ENCODE measurements around the gene ADGRG6. TPM values are rescaled to one million over a fixed set of nuclear protein-coding genes. Genes with fewer than 3 reads are reported as not detected.

The ADGRG6 gene
- total RNA-seq, 1 donor from 2014 or later = 2.5 TPM

DNA sequence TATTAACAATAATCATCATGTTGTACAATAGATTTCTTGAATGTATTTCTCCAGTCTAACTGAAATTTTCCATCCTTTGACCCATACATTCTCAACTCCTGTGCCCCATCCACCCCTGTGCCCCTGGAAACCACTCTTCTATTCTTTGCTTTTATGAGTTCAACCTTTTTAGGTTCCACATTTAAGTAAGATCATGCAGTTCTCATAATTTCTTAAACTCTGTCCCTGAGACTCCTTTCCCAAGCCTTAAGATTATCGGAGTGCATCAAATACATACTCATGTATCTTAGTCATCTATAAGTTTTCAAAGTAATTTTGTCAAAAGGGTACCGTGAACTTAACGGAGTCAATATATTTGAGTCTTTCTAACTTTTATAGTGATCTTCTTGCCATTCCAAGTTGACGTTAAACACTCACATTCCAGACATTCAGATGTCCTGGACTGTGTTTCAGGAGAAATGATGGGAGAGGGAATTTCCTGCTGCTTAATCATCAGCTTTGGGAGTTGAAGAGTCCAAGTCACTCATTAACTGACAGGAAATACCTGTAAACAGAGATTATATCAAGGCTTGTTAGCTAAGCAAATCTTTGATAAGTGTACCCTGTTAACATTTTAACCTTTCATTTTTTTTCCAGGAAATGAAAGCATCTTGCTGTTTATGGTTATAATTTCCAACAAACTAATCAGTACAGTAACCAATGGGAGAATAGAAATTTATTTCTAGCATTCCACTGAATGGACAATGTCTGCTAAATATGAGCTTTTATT is 73.3 kb downstream of the ADGRG6 start:
- Mint-ChIP-seq H3K36me3 (ENCODE audit: low read depth) (no peaks in the 10 kb centered on the region), H3K9me3 (ENCODE audit: low read depth) (no peaks in the 10 kb centered on the region), H3K4me1 (ENCODE audit: low read depth) (peaks cover 51% of the 10 kb centered on the region), H3K4me3 (ENCODE audit: unreplicated experiment) (peak overlapping the region; percentile 19), H3K27me3 (ENCODE audit: low read depth) (no peaks in the 10 kb centered on the region), H3K27ac (ENCODE audit: unreplicated experiment) (peak overlapping the region; percentile 59)
- TF ChIP-seq, protein P1, sequence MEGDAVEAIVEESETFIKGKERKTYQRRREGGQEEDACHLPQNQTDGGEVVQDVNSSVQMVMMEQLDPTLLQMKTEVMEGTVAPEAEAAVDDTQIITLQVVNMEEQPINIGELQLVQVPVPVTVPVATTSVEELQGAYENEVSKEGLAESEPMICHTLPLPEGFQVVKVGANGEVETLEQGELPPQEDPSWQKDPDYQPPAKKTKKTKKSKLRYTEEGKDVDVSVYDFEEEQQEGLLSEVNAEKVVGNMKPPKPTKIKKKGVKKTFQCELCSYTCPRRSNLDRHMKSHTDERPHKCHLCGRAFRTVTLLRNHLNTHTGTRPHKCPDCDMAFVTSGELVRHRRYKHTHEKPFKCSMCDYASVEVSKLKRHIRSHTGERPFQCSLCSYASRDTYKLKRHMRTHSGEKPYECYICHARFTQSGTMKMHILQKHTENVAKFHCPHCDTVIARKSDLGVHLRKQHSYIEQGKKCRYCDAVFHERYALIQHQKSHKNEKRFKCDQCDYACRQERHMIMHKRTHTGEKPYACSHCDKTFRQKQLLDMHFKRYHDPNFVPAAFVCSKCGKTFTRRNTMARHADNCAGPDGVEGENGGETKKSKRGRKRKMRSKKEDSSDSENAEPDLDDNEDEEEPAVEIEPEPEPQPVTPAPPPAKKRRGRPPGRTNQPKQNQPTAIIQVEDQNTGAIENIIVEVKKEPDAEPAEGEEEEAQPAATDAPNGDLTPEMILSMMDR (IDR thresholded peaks at IDR 0.05) = no peak
- no peak for DNase-seq (ENCODE audit: low spot score)

DNA sequence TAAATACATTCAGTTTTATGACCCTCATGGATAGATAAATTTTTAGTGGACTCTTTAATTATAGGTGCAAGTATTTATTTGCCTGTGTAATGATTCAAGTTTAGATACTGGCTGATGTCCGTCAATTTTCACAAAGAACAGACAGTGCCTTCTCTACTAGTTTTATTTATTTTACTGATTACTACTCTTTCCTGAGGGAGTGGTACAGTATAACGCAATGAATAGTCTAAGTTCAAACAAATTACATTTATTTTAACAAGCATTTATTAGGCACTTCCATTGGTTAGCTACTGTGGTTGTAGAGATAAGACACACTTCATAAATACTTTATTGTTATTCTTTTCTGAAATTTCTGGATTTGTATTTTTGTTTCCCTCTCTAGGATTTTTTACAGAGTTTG is 74.3 kb downstream of the ADGRG6 start:
- H3K4me1 Mint-ChIP-seq (ENCODE audit: low read depth) = peaks cover 51% of the 10 kb centered on the region
- DNase-seq (ENCODE audit: low spot score) = no peak
- no peaks in the 10 kb centered on the region for H3K9me3 Mint-ChIP-seq (ENCODE audit: low read depth)
- H3K4me3 Mint-ChIP-seq (ENCODE audit: unreplicated experiment) = no peak overlapping the region
- H3K36me3 Mint-ChIP-seq (ENCODE audit: low read depth) = no peaks in the 10 kb centered on the region
- TF ChIP-seq, protein P1 (IDR thresholded peaks at IDR 0.05) = no peak
- no peak overlapping the region for H3K27ac Mint-ChIP-seq (ENCODE audit: unreplicated experiment)
- H3K27me3 Mint-ChIP-seq (ENCODE audit: low read depth) = no peaks in the 10 kb centered on the region

DNA sequence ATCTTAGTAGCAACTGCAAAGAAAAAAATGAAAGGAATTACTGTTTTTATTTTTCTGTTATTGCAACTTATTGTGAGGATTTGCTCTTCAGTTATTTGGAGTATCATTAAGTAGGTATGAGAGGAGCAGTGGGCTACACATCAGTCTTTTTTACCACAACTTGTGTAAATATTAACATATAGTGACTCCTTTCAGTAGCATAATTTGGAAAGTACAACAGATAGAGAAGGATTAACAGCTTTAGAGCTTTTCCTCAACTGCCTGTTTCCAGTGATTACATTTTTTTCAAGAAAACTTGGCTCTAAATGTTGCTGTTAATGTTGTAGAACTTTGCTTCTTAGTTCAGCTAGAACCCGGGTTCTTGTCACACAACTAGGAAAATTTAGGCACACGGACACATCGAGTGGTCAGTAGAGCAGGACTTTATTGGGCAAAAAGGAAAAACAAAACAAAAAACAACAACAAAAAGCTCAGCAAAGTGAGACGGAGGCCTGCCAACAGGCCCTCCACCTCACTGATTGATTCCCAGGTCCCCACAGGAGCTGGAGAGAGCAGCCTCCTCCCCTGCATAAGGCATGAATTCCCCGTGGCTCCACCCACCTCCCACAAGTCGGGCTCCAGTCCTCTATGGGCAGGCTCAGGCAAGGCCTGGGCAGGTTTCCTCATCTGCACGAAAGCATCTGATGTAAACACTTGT is 75.1 kb downstream of the ADGRG6 start:
- Mint-ChIP-seq H3K9me3 (ENCODE audit: low read depth) (no peaks in the 10 kb centered on the region), H3K27me3 (ENCODE audit: low read depth) (no peaks in the 10 kb centered on the region), H3K36me3 (ENCODE audit: low read depth) (no peaks in the 10 kb centered on the region), H3K27ac (ENCODE audit: unreplicated experiment) (peak overlapping the region; percentile 2), H3K4me3 (ENCODE audit: unreplicated experiment) (no peak overlapping the region), H3K4me1 (ENCODE audit: low read depth) (peaks cover 53% of the 10 kb centered on the region)
- TF ChIP-seq, protein P1 (IDR thresholded peaks at IDR 0.05) = no peak
- no peak for DNase-seq (ENCODE audit: low spot score)

DNA sequence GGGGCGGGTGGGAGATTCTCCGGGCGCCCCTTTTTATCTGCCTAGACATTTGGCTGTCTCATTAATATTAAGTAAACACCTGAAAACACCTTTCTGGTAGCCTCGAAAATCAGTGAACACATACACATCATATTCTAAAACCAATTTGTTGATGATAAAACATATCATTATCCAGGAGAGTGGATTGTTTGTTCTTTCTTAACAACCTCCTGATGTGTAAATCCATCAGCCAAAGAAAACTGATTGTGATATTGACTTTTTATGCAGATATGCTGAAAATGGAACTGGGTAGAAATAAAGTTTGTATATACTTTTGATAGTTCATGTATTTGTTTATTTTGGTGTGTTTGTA is 75.7 kb downstream of the ADGRG6 start:
- Mint-ChIP-seq H3K36me3 (ENCODE audit: low read depth) (no peaks in the 10 kb centered on the region), H3K27ac (ENCODE audit: unreplicated experiment) (peak overlapping the region; percentile 2), H3K4me1 (ENCODE audit: low read depth) (peaks cover 51% of the 10 kb centered on the region), H3K4me3 (ENCODE audit: unreplicated experiment) (no peak overlapping the region), H3K27me3 (ENCODE audit: low read depth) (no peaks in the 10 kb centered on the region), H3K9me3 (ENCODE audit: low read depth) (no peaks in the 10 kb centered on the region)
- TF ChIP-seq, protein P1 (IDR thresholded peaks at IDR 0.05) = no peak
- DNase-seq (ENCODE audit: low spot score) = no peak

DNA sequence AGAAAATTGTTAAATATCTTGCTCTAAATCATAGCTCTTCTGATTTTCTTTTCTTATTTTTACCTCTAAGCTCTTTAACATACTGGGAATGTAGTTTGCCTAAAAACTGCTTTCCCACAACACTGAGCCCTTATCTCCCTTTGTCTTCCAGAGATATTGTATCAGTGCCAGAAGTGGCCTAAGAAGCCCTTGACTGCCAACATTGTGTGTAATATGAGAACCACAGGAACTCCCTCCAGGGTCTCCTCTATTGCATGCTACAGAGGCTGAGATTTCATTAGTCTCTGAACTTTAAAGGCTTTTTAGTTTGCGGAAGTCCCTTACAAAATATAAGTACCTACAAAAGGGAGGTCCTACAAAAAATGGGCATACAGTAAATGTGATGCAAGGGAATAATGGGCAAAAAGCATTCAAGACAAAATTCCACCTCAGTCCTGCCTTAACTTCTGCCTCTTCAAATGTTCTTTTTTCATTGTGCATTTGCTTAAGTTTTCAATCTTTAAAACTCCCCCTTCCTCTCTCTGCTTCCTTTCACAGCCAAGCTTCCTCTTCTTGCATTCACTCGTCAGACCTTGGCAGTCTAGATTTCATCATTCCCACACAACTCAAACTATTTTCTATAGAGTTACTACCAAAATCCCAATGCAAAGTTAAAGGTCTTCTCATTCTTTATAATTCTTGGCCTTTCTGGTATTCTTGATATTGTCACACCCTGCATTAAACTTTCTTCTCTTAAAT is 76.5 kb downstream of the ADGRG6 start:
- Mint-ChIP-seq H3K27me3 (ENCODE audit: low read depth) (no peaks in the 10 kb centered on the region), H3K27ac (ENCODE audit: unreplicated experiment) (peak overlapping the region; percentile 86), H3K4me1 (ENCODE audit: low read depth) (peaks cover 49% of the 10 kb centered on the region), H3K36me3 (ENCODE audit: low read depth) (no peaks in the 10 kb centered on the region), H3K4me3 (ENCODE audit: unreplicated experiment) (no peak overlapping the region), H3K9me3 (ENCODE audit: low read depth) (no peaks in the 10 kb centered on the region)
- no peak for DNase-seq (ENCODE audit: low spot score)
- TF ChIP-seq, protein P1 (IDR thresholded peaks at IDR 0.05) = no peak
